Fibroblast of pulmonary artery (primary cell): ENCODE results near the gene LTBP1.
"Not testable (repeated sequence)": the region's sequence is repeated elsewhere in the genome, so short reads cannot be mapped to it uniquely, and the experiment has no call there.

Experiments used
- DNase-seq: peaks from one replicate; pipeline ENCODE4 v3.0.0-alpha.2; 2010; ENCODE audit warnings: low read depth
- H3K4me3 ChIP-seq: replicated peaks from 2 replicates; pipeline ENCODE4 v1.5.1; 2011; ENCODE audit warnings: low read depth, mild to moderate bottlenecking, control low read depth, low read length, moderate library complexity
- TF ChIP-seq, protein P1 (sequence below): IDR thresholded peaks from 2 replicates; pipeline ENCODE4 v1.5.1; 2011; ENCODE audit warnings: mild to moderate bottlenecking, control low read depth, low read length, inconsistent platforms; ENCODE audit errors: missing control alignments

The LTBP1 gene

DNA sequence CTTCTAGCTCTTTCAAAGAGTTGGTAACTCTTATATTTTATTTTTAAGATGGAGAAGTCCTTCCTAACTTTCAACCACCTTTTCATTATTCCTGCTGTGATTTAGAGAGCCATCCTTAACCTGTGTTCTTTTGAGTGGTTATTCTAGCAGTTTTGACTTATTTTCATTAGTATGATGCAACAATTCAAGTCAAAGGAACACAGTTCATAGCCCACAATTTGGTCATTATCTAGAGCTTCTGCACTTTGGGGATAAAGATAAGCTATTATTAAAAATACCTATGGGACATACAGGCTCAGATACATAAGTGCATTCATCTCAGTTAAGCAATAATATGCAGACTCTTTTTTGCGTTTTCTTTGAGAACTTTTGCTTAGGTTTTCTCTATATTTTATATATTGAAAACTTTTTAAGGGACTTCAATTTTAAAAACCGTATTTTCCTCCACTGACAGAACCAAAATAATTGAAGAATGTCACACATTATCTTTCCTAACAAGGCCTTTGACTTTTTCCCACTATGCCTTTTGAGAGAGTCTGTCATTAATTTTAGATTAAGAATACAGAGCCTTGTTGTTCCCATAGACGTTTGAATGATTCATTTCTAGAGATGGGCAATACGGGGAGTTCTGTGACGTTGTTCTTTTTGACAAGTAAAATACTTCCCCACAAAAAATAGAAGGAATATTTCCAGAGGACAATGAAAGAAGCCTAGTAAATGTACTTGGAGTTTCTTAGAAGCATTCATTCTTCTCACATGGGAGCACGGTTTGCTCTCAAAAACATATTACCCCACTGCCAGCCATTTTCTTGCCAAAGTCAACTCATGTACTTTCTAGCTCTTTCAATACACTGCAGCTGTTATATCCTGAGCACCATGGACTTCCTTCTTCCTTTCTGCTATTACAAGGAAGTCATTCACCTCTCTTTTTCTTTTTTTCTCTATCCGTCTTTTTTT lies 486.8 kb downstream of the LTBP1 start:
- TF ChIP-seq, protein P1, sequence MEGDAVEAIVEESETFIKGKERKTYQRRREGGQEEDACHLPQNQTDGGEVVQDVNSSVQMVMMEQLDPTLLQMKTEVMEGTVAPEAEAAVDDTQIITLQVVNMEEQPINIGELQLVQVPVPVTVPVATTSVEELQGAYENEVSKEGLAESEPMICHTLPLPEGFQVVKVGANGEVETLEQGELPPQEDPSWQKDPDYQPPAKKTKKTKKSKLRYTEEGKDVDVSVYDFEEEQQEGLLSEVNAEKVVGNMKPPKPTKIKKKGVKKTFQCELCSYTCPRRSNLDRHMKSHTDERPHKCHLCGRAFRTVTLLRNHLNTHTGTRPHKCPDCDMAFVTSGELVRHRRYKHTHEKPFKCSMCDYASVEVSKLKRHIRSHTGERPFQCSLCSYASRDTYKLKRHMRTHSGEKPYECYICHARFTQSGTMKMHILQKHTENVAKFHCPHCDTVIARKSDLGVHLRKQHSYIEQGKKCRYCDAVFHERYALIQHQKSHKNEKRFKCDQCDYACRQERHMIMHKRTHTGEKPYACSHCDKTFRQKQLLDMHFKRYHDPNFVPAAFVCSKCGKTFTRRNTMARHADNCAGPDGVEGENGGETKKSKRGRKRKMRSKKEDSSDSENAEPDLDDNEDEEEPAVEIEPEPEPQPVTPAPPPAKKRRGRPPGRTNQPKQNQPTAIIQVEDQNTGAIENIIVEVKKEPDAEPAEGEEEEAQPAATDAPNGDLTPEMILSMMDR: no peak
- no peak overlapping the region for H3K4me3 ChIP-seq
- peak; percentile 40 for DNase-seq

DNA sequence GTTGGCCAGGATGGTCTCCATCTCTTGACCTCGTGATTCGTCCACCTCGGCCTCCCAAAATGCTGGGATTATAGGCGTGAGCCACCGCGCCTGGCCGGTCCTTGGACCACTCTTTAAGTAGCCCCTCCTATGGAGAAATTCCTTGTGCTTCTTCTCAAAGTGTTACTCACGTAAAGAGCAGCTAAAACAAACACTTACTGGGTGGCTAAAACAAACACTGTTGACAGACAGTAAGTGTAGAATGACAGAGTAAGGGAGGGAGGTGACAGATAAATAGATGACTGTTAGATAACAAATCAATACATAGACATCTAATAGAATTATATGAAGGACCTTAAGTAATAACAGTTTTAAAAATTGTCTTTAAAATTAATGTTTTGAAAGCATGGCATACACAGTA lies 488.8 kb downstream of the LTBP1 start:
- DNase-seq: no peak

DNA sequence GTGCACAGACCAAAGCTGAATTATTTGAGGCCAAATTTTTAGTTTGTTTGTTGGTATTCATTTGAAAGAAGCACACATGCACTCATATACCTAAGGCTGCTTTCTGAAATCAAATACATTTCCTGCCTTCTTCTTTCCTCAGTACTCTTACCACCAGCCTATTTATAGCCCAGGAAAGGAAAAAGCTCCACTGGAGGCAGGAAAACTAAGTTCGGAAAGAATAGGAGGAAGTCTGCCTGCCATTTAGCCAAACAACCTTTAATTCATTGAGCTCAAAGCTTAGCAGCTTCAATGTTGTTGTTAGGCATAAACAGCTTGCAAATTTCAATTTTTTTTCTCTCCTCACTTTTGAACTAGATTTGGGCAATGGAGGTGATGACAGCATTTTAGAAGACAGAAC lies 489.3 kb downstream of the LTBP1 start:
- peak; percentile 53 for DNase-seq
- H3K4me3 ChIP-seq: no peak overlapping the region
- TF ChIP-seq, protein P1: no peak

More for the DNA sequence above, 488.8 kb downstream of the LTBP1 start:
- H3K4me3 ChIP-seq: no peak overlapping the region
- TF ChIP-seq, protein P1: no peak

DNA sequence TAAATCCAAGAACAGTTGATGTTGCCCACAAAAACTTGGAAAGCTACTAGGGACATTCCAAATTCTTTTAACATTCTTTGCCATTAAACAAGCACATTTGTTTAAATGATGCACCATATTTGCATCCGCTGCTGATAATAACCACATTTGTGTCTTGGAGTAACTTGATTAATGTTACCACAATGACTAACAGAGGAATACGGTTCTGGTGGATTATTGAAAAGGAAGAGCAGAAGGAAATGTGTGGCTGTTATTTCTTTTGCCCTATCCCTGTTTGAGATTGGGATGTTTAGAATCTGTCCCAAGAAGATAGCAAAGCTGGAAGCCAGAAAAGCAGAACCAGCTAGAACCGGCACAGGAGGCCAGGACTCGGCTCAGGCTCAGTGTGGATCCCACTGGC lies 490.5 kb downstream of the LTBP1 start:
- TF ChIP-seq, protein P1: no peak
- H3K4me3 ChIP-seq: no peak overlapping the region
- DNase-seq: peak; percentile 88

DNA sequence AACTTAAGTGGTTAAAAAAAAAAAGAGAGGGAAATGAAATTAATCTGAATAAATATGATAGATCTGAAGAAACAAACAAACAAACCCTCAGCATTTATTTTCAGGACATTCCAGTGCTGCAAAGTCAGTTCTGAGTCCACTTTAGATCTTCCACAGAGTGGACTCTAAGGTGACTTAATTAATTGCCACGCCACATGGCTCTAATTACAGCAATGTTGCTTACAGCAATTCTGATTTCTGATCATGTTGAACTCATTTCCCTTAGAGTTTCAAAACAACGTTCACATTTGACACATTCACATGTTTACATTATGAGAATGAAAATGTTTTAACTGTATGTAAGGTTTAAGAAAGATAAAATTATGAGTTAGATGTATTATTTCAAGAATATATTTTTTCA lies 491.1 kb downstream of the LTBP1 start:
- TF ChIP-seq, protein P1: no peak
- H3K4me3 ChIP-seq: no peak overlapping the region
- no peak for DNase-seq

DNA sequence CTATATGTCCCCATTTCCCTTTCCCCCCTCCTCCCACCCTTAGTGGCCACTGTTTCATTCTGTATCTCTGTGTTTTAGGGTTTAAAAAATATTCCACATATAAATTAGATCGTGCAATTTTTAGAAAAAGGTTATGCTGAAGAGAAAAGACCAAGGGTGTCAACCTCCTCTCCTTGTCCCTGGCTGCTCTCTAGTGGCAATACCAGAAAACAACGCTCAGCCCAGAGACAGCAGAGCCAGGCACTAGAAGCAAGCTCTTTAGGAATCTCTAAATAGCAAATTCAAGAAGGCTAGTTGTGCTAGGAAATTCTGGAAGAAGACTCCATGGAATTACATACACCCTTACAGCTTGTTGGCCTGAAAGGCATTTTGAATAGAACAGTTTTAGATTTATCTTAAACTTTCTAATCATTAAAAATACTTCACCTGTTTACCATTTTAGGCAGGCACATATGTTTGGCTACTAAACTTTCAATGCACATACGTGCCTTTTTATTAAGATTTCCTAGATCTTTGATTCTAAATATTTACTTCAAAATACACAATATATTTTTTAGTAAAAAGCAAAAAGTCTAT lies 494.6 kb downstream of the LTBP1 start:
- TF ChIP-seq, protein P1: peak; percentile 87
- peak; percentile 84 for DNase-seq

DNA sequence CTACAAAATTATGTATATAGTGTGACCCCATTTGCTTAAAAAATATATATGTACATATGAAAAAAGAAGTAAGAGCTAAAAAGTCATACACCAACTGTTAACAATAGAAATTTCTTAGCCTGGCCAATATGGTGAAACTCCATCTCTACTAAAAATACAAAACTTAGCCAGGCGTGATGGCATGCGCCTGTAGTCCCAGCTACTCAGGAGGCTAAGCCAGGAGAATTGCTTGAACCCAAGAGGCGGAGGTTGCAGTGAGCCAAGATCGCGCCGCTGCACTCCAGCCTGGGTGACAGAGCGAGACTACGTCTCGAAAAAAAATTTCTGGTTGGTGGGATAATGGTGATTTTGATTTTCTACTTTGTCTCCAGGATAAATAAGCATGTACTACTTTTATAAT lies 495.3 kb downstream of the LTBP1 start:
- not testable (repeated sequence) for DNase-seq, H3K4me3 ChIP-seq

More for the DNA sequence above, 494.6 kb downstream of the LTBP1 start:
- no peak overlapping the region for H3K4me3 ChIP-seq
